SK-N-SH treated with all-trans-retinoic acid at 6 μM for 48 hours (cell line): ENCODE data around the gene TSN.

Experiments
- ATAC-seq: fragments of 200-7000 bp; cut with Tn5 transposase; 3 replicates; pipeline ENCODE4 v1.9.1; 2020; ENCODE audit warnings: mild to moderate bottlenecking, moderate library complexity
- ESRRG ChIP-seq: fragments of 250-450 bp; sonication (Bioruptor Pico); IDR thresholded peaks from 2 replicates; pipeline ENCODE4 v1.6.1; 2021; ENCODE audit warnings: mild to moderate bottlenecking
- ISL1 ChIP-seq: fragments of 250-450 bp; sonication (Bioruptor Pico); IDR thresholded peaks from 2 replicates; pipeline ENCODE4 v2.1.2; 2022; ENCODE audit warnings: mild to moderate bottlenecking, moderate library complexity
- RARB ChIP-seq: fragments of 250-450 bp; sonication (Bioruptor Pico); IDR thresholded peaks from 2 replicates; pipeline ENCODE4 v1.8.0; 2021; ENCODE audit warnings: mild to moderate bottlenecking, moderate library complexity
- TCF4 ChIP-seq: fragments of 250-450 bp; sonication (Bioruptor Pico); IDR thresholded peaks from 2 replicates; pipeline ENCODE4 v1.8.0; 2021; ENCODE audit warnings: mild to moderate bottlenecking, moderate library complexity, borderline replicate concordance
- TSHZ2 ChIP-seq: fragments of 250-450 bp; sonication (Bioruptor Pico); IDR thresholded peaks from 2 replicates; pipeline ENCODE4 v1.5.0; 2020; ENCODE audit warnings: mild to moderate bottlenecking, moderate library complexity
- ZC3H10 ChIP-seq: fragments of 250-450 bp; sonication (Bioruptor Pico); IDR thresholded peaks from 2 replicates; pipeline ENCODE4 v1.5.1; 2021; ENCODE audit warnings: mild to moderate bottlenecking, moderate library complexity
- ZFP30 ChIP-seq: fragments of 450-650 bp; formaldehyde crosslinking; IDR thresholded peaks from 2 replicates; pipeline ENCODE4 v1.5.0; 2022; ENCODE audit warnings: mild to moderate bottlenecking, moderate library complexity
- ZNF70 ChIP-seq: fragments of 450-650 bp; formaldehyde crosslinking; IDR thresholded peaks from 2 replicates; pipeline ENCODE4 v1.5.0; 2020; ENCODE audit warnings: mild to moderate bottlenecking, moderate library complexity
- ZNF8 ChIP-seq: fragments of 450-650 bp; formaldehyde crosslinking; IDR thresholded peaks from 2 replicates; pipeline ENCODE4 v1.5.0; 2020; ENCODE audit warnings: mild to moderate bottlenecking, moderate library complexity
- TF ChIP-seq, protein P1 (sequence below): fragments of 250-450 bp; sonication (Bioruptor Pico); IDR thresholded peaks from 2 replicates; pipeline ENCODE4 v1.5.1; 2021; ENCODE audit warnings: mild to moderate bottlenecking, moderate library complexity

TSN gene

GRCh38 chr2:121771976-121772742 is 16.7 kb downstream of the TSN start:
- TF ChIP-seq ZNF8 (CRISPR knock-in tag) (0 out of 2 replicates have a peak, but pooled peaks have one; percentile 9), TCF4 (peak; percentile 96), ZNF70 (CRISPR knock-in tag) (0 out of 2 replicates have a peak, but pooled peaks have one; percentile 33), TSHZ2 (0 out of 2 replicates have a peak, but pooled peaks have one; percentile 70)
- TF ChIP-seq, protein P1, sequence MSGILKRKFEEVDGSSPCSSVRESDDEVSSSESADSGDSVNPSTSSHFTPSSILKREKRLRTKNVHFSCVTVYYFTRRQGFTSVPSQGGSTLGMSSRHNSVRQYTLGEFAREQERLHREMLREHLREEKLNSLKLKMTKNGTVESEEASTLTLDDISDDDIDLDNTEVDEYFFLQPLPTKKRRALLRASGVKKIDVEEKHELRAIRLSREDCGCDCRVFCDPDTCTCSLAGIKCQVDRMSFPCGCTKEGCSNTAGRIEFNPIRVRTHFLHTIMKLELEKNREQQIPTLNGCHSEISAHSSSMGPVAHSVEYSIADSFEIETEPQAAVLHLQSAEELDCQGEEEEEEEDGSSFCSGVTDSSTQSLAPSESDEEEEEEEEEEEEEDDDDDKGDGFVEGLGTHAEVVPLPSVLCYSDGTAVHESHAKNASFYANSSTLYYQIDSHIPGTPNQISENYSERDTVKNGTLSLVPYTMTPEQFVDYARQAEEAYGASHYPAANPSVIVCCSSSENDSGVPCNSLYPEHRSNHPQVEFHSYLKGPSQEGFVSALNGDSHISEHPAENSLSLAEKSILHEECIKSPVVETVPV: no peak; the same call in 1 of the 2 replicates
- peak; percentile 62 for ATAC-seq

DNA sequence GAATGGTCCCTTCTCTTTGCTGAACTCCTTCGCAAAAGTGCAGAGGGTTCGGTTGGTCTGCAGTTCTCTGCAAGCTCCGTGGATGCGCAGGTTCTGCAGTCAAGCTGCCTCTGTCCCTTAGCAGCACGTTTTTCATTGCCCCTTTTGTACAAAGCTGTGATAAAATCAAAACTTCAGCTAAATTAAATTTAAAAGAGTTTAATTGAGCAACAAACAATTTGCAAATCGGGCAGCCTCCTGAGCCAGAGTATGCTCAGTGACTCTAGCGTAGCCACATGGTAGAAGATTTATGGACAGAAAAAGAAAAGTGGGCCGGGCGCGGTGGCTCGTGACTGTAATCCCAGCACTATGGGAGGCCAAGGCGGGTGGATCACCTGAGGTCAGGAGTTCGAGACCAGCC is 18.8 kb downstream of the TSN start:
- TF ChIP-seq TSHZ2: peak; percentile 57; the same call in 1 of the 2 replicates
- TF ChIP-seq ESRRG (CRISPR knock-in tag): no peak
- TF ChIP-seq TCF4: peak; percentile 78
- no peak for TF ChIP-seq ZC3H10 (CRISPR knock-in tag)
- no peak for TF ChIP-seq RARB (CRISPR knock-in tag)
- ATAC-seq: no peak

DNA sequence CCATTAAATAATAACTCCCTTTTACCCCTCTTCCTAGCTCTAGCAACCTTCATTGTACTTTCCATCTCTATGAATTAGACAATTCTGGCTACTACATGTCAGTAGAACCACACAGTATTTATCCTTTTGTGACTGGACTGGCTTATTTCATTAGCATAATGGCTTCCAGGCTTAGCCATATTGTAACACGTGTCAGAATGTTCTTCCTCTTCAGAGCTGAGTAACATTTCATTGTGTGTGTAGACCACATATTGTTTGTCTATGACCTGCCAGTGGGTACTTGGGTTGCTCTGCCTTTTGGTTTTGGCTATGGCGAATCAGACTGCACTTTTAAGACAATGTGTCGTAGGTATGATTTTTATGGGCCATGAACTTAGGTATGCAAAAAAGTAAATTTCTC is 20.9 kb downstream of the TSN start:
- no peak for ATAC-seq
- TF ChIP-seq ZC3H10 (CRISPR knock-in tag) (no peak), ZFP30 (no peak)
- TF ChIP-seq, protein P1: no peak

DNA sequence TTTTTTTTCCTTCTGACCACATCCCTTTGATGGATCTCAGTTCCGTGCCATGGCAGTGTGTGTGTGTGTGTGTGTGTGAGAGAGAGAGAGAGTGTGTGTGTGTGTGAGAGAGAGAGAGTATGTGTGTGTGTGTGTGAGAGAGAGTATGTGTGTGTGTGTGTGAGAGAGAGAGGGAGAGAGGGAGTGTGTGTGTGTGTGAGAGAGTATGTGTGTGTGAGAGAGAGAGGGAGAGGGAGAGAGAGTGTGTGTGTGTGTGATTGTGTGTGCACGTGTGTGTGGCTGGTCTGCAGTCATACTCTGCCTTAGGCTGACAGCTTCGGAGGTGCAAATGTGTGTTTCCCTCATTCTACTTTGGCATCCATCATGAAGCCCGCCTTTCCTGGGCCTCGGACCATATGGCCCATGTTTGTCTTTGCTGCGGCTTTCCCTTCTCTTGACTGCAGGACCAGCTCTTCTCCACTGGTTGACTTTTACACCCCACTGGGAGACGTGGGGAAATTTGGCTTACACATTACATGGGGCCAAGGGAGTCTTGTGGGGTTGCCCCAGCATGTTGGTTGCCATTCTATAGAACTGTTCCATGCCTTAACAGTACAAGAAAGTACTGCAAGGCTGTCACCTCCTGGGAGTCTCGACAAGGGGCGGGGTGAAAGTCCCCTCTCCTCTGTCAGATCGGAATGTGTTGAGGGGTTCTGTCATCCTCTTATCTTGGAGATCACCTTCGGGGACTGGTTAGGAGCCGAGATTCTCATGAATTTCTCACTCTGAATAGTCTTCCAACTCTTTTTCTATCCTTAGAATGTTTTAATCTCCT is 21.6 kb downstream of the TSN start:
- TF ChIP-seq, protein P1: no peak
- TF ChIP-seq TCF4 (no peak), ISL1 (CRISPR knock-in tag) (no peak)
- TF ChIP-seq, all 23 proteins: peak for 0

DNA sequence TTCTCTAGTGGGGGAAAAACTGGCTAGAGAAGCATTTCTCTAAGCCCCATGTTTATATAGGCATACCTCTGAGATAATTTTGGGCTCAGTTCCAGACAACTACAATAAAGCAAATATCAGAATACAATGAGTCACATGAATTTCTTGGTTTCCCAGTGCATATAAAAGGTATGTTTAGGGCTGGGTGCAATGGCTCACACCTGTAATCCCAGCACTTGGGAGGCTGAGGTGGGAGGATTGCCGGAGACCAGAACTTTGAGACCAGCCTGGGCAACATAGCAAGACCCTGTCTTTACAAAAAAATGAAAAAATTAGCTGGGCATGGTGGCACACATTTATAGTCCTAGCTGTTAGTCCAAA is 22.2 kb downstream of the TSN start:
- 0 out of 2 replicates have a peak, but pooled peaks have one; percentile 9 for TF ChIP-seq ISL1 (CRISPR knock-in tag)
- no peak for TF ChIP-seq ZFP30
- no peak for ATAC-seq

More for the DNA sequence above, 21.6 kb downstream of the TSN start:
- no peak for ATAC-seq
